Duodenal mucosa (tissue), 2 donors: ENCODE data around the gene ZFR2.

Source experiments
- H3K27ac ChIP-seq: one replicate; pipeline ENCODE4 v1.7.0; 2013; ENCODE audit warnings: low read depth, low read length
- H3K27me3 ChIP-seq, 2 donors: one replicate each; pipeline ENCODE4 v1.7.0; 2013; ENCODE audit warnings: low read length in 2 of 2, control low read depth in 1 of 2; ENCODE audit not compliant: insufficient read depth in 2 of 2, control insufficient read depth in 1 of 2
- H3K36me3 ChIP-seq, 2 donors: one replicate each; pipeline ENCODE4 v1.7.0; 2013; ENCODE audit warnings: low read length in 2 of 2, control low read depth in 1 of 2; ENCODE audit not compliant: insufficient read depth in 2 of 2, control insufficient read depth in 1 of 2
- H3K4me1 ChIP-seq, 2 donors: one replicate each; pipeline ENCODE4 v1.7.0; 2013; ENCODE audit warnings: low read length in 2 of 2, control low read depth in 1 of 2; ENCODE audit not compliant: insufficient read depth in 2 of 2, control insufficient read depth in 1 of 2
- H3K4me3 ChIP-seq, 2 donors: one replicate each; pipeline ENCODE4 v1.7.0; 2013; ENCODE audit warnings: low read length in 2 of 2, low read depth in 1 of 2
- H3K9ac ChIP-seq, 2 donors: one replicate each; pipeline ENCODE4 v1.7.0; 2013; ENCODE audit warnings: low read length in 2 of 2, low read depth in 1 of 2
- H3K9me3 ChIP-seq, 2 donors: one replicate each; pipeline ENCODE4 v1.7.0; 2013; ENCODE audit warnings: low read length in 2 of 2, control low read depth in 1 of 2; ENCODE audit not compliant: control insufficient read depth in 1 of 2

The ZFR2 gene

DNA sequence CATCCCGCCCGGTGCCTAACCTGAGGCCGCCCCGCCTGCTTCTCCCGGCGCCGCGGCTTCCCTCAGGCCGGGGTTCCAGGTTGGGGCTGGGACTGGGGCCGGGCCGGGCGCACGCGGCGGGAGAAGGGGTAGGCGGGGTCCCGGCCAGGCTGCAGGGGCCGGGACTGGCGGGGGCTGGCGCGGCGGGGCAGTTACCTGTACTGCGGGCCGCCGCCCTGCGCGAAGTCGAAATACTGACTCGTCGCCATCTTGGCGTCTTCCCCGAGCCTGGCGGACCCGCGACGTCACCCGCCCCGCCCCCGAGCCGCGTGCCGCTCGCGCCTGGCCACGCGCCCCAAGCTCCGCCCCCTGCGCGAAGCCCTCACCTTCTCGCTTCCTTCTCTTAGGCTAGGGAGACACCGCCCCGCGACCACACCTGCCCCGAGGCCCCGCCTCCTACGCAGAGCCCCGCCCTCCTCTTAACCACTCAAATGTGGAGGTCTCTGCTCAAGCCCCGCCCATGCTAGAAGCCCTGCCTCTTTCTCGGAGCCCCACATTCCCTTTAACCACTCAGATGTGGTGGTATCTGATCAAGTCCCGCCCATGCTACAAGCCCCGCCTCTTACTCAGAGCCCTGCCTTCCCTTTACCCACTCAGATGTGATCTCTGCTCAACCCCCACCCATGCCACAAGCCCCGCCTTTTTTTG, at the start of gene ZFR2:
Gene ZFR2, minus strand, starts transcription at position 269 of the 687 bp plus-strand sequence. Its CDS starts 21 bp downstream, at position 248.
- Histone ChIP-seq H3K27ac (no peak within 1 kb of the TSS), H3K9me3 (no peaks in the 10 kb centered on the region), H3K4me1 (no peaks in the 10 kb centered on the region), H3K4me3 (no peak within 1 kb of the TSS), H3K36me3 (no peaks in the 10 kb centered on the region), H3K9ac (no peak within 1 kb of the TSS), H3K27me3 (peaks cover 16 to 22% of the 10 kb centered on the region in 2 donors)

DNA sequence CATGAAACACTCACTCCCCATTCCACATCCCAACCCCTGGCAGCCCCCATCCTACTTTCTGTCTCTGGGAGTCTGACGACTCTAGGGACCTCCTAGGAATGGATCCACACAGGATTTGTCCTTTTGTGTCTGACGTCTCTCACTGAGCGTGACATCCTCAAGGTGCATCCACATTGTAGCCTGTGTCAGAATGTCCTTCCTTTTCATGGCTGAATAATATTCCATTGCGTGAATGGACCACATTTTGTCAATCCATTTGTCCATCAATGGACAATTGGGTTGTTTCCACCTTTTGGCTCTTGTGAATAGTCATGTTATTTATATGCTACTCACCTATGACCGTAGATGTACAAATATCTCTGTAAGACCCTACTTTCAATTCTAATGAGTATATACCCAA, 47.2 kb upstream of the ZFR2 start:
- no peaks in the 10 kb centered on the region for H3K36me3 ChIP-seq
- H3K27ac ChIP-seq = no peak overlapping the region
- no peak overlapping the region for H3K9ac ChIP-seq
- no peaks in the 10 kb centered on the region for H3K4me1 ChIP-seq
- no peak overlapping the region for H3K4me3 ChIP-seq
- peaks cover 0 to 4% of the 10 kb centered on the region in 2 donors for H3K9me3 ChIP-seq
- no peaks in the 10 kb centered on the region for H3K27me3 ChIP-seq

DNA sequence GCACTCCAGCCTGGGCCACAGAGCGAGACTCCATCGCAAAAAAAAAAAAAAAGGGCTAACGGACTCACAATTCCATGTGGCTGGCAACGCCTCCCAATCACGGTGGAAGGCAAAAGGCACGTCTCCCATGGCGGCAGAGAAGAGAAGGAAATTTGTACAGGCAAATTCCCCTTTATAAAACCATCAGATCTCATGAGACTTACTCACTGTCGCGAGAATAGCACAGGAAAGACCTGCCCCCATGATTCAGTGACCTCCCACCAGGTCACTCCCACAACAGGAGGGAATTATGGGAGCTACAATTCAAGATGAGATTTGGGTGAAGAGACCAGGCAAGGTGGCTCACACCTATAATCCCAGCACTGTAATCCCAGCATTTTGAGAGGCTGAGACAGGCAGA, 45.4 kb upstream of the ZFR2 start:
- Histone ChIP-seq H3K27ac (no peak overlapping the region), H3K4me3 (no peak overlapping the region), H3K36me3 (no peaks in the 10 kb centered on the region)

DNA sequence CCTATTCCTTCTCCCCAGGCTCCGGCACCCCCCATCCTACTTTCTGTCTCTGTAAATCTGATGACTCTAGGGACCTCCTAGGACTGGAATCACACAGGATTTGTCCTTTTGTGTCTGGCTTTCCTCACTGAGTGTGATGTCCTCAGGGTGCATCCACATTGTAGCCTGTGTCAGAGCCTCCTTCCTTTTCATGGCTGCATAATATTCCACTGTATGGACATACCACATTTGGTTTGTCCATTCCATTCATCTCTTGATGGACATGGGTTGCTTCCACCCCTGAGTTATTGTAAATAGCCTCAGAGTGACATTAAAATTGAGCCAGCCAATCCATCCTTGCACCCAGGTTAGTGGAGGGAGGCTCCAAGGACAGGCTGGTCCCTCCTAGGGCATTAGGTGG, 41.3 kb upstream of the ZFR2 start:
- Histone ChIP-seq H3K27ac (no peak overlapping the region), H3K9ac (no peak overlapping the region), H3K4me3 (no peak overlapping the region), H3K9me3 (peaks cover 5 to 6% of the 10 kb centered on the region in 2 donors), H3K4me1 (no peaks in the 10 kb centered on the region), H3K27me3 (no peaks in the 10 kb centered on the region), H3K36me3 (no peaks in the 10 kb centered on the region)

More for the DNA sequence above, 45.4 kb upstream of the ZFR2 start:
- Histone ChIP-seq H3K27me3 (no peaks in the 10 kb centered on the region), H3K9ac (no peak overlapping the region), H3K9me3 (peaks cover 5 to 6% of the 10 kb centered on the region in 2 donors), H3K4me1 (no peaks in the 10 kb centered on the region)

DNA sequence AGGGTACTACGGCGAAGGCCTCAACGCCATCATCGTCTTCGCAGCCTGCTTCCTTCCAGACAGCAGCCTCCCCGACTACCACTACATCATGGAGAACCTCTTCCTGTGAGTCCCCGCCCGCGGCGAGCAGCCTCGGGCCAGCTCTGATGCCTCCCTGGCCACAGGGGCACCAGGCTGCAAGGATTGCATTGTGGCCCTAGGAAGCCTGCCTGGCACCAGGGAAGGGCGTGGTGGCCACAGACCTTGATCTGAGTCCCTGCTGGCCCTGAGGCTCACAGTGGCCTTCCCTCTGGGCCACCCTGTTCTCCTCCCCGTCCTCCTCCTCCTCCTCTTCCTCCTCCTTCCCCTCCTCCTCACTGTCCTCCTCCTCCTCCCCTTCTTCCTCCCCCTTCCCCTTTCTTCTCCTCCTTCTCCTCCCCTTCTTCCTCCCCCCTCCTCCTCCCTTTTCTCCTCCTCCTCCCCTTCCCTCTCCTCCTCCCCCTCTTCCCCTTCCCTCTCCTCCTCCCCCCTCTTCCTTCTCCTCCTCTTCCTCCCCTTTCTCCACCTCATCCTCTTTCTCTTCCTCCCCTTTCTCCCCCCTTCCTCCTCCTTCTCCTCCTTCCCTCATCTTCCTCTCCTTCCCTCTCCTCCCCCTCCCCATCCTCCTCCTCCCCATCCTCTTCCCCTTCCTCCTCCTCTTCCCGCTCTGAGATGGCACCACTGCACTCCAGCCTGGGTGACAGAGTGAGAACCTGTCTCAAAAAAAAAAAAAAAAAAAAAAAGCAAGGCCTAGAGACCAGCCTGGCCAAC, 39.6 kb upstream of the ZFR2 start:
- H3K4me3 ChIP-seq = no peak overlapping the region
- no peak overlapping the region for H3K9ac ChIP-seq
- H3K27me3 ChIP-seq = no peaks in the 10 kb centered on the region
- H3K9me3 ChIP-seq = peaks cover 5 to 6% of the 10 kb centered on the region in 2 donors
- no peaks in the 10 kb centered on the region for H3K36me3 ChIP-seq
- no peaks in the 10 kb centered on the region for H3K4me1 ChIP-seq
- H3K27ac ChIP-seq = no peak overlapping the region

DNA sequence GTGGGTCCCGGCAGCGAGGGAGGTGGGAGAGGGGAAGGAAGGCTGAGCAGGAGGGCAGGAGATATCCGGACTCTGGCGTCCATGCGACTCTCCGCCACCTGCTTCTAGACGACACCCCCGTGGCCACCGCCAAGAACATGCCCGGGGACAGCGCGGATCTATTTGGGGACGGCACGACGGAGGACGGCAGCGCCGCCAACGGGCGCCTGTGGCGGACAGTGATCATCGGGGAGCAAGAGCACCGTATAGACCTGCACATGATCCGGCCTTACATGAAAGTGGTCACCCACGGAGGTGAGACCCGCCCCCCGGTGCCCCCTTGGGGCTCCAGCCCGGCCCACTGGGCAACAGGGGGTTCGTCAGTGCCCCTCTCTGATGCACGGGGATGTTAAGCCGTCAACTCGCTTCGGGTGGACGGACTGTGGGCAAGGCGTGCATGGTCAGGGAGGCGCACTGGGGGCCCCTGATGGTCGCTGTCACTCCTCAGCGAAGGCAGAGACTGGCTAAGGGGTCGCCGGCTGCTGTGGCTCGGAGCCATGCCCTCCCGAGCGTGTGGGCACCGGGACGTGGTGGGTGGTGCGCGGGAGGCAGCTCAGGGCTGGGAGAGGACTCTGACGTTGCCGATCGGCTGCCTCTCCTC, 38.9 kb upstream of the ZFR2 start:
- Histone ChIP-seq H3K9me3 (peaks cover 5 to 6% of the 10 kb centered on the region in 2 donors), H3K9ac (no peak overlapping the region), H3K36me3 (no peaks in the 10 kb centered on the region), H3K4me1 (no peaks in the 10 kb centered on the region), H3K27me3 (no peaks in the 10 kb centered on the region), H3K27ac (no peak overlapping the region), H3K4me3 (no peak overlapping the region)

DNA sequence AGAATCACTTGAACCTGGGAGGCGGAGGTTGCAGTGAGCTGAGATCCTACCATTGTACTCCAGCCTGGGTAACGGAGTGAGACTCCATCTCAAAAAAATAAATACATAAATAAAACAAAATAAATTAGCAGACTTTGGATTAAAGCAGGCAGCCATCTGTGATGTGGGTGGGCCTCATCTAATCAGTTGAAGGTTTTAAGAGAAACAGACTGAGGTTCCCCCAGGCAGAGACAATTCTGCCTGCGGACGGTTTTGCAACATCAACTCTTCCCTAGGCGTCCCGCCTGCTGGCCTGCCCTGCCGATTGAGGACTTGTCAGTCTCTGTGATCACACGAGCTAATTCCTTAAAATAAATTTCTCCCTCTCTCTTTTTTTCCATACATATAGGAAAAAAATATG, 35.4 kb upstream of the ZFR2 start:
- Histone ChIP-seq H3K36me3 (no peaks in the 10 kb centered on the region), H3K9ac (no peak overlapping the region), H3K27me3 (no peaks in the 10 kb centered on the region), H3K27ac (no peak overlapping the region), H3K4me3 (no peak overlapping the region), H3K9me3 (no peaks in the 10 kb centered on the region), H3K4me1 (no peaks in the 10 kb centered on the region)

DNA sequence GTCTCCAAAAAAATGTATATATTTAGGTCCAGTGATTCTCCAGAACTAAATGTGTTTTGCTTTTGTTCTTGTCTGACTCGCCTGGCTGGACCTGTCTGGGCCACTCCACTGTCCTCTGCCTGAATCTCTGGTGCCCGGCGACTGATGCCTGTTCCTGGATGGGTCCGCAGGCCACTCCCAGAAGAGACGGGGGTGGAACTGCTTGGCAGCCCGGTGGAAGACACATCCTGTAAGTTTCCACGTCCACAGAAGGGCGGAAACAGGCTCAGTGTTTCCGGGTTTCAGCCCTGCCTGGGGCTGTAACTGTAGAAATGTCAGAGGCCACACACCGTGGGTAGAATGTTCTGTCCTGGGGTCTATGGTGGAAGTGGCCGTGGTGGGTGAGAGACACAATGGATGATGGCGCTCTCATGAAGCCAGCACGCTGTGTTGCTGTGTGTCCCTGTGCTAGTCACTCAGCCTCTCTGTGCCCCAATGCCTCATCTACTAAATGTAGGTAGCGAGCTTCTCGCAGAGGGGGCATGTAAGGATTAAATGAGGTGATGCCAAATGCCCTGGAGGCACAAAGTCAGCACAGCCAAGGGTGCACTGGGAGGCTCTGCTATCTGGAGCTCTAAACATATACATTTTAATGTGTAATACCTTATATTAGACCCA, 33.6 kb upstream of the ZFR2 start:
- Histone ChIP-seq H3K4me3 (no peak overlapping the region), H3K4me1 (no peaks in the 10 kb centered on the region), H3K9ac (no peak overlapping the region), H3K27ac (no peak overlapping the region), H3K27me3 (no peaks in the 10 kb centered on the region), H3K36me3 (no peaks in the 10 kb centered on the region), H3K9me3 (peaks cover 3 to 5% of the 10 kb centered on the region in 2 donors)

DNA sequence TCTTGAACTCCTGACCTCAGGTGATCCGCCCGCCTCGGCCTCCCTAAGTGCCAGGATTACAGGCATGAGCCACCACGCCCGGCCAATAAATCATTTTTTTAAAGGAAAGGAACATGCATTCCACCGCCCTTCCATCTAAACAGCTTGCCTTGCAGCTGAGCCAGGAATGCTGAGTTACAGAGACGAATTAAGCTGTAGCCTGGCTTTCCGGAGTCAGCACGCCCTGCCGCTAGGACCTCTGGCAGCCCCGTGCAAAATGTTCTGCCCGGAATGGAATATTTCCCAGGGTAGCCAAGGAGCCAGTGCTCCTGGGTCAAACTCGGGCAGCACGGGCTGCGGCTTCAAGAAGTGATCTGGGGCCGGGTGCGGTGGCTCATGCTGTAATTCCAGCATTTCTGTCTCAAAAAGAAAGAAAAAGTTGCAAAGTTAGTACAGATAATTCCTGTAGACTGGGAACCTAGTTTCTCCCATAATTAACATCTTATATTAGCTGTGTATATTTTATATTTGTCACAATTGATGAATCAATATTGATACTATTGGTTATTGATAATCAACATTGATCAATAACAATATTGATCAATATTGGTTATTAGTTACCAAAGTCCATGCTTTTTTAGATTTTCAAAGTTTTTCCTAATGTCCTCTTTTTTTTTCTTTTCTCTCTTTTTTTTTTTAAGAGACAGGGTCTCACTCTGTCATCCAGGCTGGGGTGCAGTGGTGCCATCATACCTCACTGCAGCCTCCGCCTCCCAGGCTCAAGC, 30.9 kb upstream of the ZFR2 start:
- Histone ChIP-seq H3K4me3 (no peak overlapping the region), H3K9me3 (peaks cover 3 to 5% of the 10 kb centered on the region in 2 donors), H3K27me3 (no peaks in the 10 kb centered on the region), H3K36me3 (no peaks in the 10 kb centered on the region), H3K9ac (no peak overlapping the region), H3K27ac (no peak overlapping the region), H3K4me1 (no peaks in the 10 kb centered on the region)
